ENCODE data around the gene PPIP5K1.

DNA sequence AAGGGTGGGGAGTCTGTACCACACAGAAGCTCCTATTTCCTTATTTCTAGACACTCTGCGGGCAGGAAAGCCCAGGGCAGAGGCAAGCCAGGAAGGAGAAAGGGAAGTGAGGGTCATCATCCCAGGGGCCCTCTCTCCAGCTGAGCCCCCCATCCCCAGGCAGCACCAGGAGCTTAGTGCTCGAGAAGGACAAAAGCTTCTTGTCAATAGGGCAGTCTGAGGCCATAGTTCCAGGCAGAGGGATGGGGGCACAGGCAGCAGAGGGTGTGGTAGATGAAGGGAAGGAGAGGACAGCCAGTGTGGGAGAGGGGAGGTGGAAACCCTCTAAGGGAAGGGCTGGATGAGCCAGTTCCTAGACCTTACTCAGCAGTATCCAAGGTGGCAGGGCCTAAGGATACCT is 69.9 kb downstream of the PPIP5K1 start:
- TF ChIP-seq, protein P1, sequence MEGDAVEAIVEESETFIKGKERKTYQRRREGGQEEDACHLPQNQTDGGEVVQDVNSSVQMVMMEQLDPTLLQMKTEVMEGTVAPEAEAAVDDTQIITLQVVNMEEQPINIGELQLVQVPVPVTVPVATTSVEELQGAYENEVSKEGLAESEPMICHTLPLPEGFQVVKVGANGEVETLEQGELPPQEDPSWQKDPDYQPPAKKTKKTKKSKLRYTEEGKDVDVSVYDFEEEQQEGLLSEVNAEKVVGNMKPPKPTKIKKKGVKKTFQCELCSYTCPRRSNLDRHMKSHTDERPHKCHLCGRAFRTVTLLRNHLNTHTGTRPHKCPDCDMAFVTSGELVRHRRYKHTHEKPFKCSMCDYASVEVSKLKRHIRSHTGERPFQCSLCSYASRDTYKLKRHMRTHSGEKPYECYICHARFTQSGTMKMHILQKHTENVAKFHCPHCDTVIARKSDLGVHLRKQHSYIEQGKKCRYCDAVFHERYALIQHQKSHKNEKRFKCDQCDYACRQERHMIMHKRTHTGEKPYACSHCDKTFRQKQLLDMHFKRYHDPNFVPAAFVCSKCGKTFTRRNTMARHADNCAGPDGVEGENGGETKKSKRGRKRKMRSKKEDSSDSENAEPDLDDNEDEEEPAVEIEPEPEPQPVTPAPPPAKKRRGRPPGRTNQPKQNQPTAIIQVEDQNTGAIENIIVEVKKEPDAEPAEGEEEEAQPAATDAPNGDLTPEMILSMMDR (IDR thresholded peaks at IDR 0.05): no peak
- TF ChIP-seq POLR2AphosphoS5 (IDR thresholded peaks at IDR 0.05): no peak

All from transverse colon (tissue), 4 donors.